GM12874 (cell line): ENCODE measurements around the gene AXDND1.

Experiments
- TF ChIP-seq, protein P1 (sequence below): IDR thresholded peaks from 2 replicates; pipeline ENCODE4 v1.5.1; 2011; ENCODE audit warnings: low read depth, mild to moderate bottlenecking, control low read depth, low read length, moderate library complexity; ENCODE audit not compliant: insufficient read depth

The AXDND1 gene

DNA sequence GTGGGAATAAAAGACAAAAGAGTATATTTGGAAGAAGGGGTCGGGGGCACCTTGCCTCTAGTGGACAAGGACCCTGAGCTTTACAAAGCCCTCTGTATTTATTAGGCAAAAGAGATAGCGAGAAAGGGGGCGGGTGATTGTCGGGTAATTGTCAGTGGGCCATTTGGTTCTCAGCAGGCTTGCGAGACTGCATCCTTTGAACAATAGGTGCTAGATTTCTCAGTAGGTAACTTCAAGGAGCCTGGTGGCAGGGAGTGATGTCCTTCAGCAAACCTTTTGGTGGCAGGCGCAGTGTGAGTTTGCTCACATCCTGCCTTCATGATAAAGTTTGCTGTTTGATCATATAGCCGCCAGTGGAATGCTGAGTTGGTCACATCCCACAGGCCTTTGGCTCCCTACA, 71.4 kb downstream of the AXDND1 start:
- TF ChIP-seq, protein P1, sequence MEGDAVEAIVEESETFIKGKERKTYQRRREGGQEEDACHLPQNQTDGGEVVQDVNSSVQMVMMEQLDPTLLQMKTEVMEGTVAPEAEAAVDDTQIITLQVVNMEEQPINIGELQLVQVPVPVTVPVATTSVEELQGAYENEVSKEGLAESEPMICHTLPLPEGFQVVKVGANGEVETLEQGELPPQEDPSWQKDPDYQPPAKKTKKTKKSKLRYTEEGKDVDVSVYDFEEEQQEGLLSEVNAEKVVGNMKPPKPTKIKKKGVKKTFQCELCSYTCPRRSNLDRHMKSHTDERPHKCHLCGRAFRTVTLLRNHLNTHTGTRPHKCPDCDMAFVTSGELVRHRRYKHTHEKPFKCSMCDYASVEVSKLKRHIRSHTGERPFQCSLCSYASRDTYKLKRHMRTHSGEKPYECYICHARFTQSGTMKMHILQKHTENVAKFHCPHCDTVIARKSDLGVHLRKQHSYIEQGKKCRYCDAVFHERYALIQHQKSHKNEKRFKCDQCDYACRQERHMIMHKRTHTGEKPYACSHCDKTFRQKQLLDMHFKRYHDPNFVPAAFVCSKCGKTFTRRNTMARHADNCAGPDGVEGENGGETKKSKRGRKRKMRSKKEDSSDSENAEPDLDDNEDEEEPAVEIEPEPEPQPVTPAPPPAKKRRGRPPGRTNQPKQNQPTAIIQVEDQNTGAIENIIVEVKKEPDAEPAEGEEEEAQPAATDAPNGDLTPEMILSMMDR, result no peak

DNA sequence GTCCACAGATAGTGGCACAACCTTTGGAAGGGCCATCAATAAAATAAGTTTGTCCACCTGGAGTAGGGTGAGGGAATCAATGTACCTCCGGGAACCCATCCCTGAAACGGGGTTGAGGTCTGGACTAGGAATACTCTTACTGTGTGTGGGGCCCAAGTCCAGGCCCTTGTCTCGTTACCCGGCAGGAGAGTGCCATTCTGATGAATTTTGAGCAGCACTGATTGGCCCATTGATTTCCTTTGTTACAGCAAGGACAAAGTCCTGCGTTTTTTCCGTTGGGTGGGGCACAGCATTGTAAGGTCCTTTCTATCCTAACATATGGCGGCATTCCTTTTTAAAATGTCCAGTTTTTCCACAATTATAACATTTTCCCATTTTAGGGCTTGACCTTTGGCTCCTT, 75.2 kb downstream of the AXDND1 start:
- TF ChIP-seq, protein P1, result no peak

DNA sequence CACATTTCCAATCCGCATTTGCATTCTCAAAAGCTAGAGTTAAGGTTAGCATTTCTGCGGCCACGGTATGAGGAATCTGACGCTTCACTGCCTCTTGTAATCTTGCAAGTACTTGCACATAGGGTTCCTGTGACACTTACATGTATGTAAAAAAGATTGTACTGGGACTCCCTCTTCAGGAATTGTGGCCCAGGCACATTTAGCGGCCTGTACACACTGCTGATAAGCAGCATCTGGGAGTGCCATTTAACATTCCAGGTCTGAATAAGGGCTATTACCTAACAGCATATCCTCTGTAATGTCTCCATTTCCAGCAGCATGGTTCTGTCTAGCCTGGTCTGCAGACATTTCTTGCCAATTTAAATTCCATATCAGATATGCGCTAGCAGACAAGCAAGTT, 75.7 kb downstream of the AXDND1 start:
- TF ChIP-seq, protein P1, result no peak

DNA sequence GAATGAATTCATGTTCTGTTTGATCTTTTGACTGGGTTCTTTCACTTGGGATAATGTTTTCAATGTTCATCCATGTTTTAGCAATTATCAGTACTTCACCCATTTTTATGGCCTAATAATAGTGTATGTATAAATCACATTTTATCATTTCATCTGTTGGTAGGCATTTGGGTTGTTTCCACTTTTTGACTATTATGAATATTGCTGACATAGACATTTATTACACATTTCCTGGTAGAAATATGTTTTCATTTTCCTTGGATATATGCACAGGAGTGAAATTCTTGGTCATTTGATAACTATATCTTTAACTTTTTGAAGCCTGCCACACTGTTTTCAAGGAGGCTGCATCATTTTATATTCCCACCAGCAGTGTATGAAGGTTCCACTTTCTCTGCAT, 79.8 kb downstream of the AXDND1 start:
- TF ChIP-seq, protein P1, result no peak

DNA sequence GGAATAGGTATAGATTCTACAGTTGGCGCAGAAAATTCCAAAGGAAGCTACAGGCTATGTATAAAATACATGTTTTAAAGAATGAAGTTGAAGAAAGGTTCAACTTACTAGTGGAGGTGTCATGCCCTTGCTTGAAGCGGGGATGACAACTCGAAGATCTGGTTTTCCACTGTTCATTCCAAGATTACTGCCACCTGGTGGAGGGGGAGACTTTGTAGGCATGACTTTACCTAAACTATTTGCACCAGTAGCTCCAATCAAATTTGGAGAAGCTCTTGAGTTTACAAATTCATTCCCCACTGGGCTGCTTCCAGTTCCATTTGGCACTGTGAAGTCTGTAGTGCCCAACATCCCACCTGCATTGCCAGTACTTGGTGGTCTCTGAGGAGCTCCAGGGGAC, 81.7 kb downstream of the AXDND1 start:
- TF ChIP-seq, protein P1, result peak; percentile 37; the same call in 1 of the 2 replicates

DNA sequence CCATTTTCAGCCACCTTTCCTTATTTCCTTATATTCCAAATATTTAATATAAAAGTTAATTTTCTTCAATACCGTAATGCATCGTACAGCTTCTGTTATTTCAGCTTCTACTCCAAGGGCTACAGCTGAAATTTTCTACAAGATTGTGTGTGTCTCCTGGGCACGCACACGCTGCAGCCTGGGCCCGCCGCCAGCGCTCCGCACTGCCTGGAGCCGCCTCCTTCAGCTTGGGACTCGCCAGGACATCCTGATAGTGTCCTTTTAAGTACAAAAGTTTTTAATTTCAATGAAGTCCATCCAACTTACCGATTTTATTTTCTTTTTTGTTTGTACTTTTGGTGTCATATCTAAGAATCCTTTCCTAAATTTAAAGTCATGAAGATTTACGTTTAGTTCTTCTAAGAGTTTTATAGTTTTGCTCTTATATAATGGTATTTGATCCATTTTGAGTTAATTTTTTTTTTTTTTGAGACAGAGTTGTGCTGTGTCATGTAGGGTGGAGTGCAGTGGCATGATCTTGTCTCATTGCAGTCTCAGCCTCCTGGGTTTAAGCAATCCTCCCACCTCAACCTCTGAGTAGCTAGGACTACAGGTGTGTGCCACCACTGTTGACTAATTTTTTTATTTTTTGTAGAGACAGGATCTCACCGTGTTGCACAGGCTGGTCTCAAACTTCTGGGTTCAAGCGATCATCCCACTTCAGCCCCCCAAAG, 82.8 kb downstream of the AXDND1 start:
- TF ChIP-seq, protein P1, result no peak

DNA sequence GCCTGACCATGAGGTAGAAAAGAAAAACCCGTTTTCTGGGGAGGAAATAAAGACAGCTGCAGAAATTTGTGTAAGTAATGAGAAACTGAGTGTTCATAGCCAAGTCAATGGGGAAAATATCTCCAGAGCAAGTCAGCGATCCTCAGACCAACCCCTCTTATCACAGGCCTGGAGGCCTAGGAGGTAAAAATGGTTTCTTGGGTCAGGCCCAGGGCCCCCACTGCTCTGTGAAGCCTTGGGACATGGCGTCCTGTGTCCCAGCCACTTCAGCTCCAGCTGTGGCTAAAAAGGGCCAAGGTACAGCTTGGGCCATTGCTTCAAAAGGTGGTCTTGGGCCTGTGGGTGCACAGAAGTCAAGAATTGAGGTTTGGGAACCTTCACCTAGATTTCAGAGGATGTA, 108.9 kb downstream of the AXDND1 start:
- TF ChIP-seq, protein P1, result no peak
